Pulmonary artery endothelial cell (primary cell): Measurements from ENCODE around the gene CT55. TPM values are rescaled to one million over a fixed set of nuclear protein-coding genes. Genes with fewer than 3 reads are reported as not detected.
"Not testable (repeated sequence)": the region's sequence is repeated elsewhere in the genome, so short reads cannot be mapped to it uniquely, and the experiment has no call there.

ENCODE experiments used
- DNase-seq: peaks from one replicate; pipeline ENCODE4 v3.0.0-alpha.2; 2011; ENCODE audit warnings: low read depth, low spot score
- total RNA-seq: library from RNA; depleted of rRNA; stranded (reverse); fragments of >200 nt; gene quantifications from 2 replicates; pipeline ENCODE4 v1.2.3, GENCODE V29; 2014

The CT55 gene
- not detected in 2 replicates for total RNA-seq

DNA sequence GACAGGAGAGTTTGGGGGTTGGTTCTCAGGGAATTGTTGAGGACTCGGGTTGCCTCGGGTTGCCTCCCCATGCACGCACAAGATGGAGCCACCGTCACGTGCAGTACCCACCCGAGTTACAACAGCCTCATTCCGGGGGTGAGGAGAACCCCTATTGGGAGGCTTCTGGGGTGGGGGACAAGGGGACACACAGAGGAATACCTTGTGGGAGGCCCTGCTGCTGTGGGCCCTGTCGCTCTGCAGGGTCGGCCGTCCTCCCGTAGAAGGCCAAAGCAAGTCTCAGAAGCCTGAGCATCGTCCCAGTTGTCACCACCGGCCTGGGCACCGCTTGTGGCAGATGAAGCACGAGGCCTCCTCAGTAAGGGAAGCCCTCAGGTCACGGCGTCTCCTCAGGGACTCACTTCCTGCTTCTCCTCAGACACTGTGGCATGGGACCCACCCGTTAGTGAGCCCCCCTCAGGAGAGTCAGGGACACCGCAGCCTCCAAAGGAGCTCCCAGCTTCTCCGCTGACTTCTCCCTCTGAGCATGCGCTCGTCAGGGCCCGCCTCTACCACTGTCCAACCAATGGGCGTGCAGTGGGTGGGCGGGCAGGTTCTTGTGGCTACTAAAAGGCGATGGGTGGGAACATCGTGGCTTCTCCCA, at the start of gene CT55:
CT55 (minus strand) TSS at position 522 of the 643 bp plus-strand sequence; CDS start at position 295, 227 bp downstream.
- no peak for DNase-seq

DNA sequence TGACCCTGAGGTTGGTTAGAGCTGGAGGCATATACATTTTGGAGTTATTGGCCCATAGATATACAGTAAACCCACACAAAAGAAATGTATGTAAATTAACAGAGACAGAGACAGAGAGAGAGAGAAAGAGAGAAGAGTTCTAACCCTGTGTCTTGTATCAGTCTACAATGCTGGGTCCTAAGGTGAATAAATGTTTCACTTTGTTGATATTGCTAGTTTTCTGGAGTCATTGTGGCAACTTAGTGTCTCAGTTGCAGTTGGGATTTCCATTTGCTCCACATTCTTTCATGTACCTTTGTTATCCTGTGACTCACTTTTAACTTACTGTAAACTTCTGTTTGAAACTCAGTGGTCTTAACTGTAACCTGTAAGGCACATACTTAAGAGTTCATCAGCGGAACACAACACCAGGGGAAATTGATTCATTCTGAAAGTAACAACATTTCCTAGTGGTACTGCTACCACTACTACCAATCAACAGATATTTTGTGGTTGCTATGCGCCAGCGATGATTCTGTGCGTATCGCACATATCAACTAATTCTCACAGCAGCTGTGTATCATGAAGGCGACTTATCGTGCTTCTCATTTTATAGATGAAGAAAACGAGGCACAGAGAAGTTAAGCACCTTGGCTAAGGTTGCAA, 42.1 kb upstream of the CT55 start:
- no peak for DNase-seq

DNA sequence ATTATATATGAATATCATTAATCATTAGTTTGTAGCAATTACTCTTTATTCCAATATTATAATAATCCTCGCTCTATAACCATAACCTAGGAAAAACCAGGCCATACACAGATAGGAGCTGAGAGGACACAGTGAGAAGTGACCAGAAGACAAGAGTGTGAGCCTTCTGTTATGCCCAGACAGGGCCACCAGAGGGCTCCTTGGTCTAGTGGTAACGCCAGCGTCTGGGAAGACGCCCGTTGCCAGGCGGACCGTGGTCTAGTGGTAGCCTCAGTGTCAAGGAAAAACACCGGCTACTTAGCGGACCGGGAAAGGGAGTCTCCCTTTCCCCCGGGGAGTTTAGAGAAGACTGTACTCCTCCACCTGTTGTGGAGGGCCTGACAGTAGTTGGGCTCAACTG, 35.2 kb upstream of the CT55 start:
- DNase-seq, result not testable (repeated sequence)

DNA sequence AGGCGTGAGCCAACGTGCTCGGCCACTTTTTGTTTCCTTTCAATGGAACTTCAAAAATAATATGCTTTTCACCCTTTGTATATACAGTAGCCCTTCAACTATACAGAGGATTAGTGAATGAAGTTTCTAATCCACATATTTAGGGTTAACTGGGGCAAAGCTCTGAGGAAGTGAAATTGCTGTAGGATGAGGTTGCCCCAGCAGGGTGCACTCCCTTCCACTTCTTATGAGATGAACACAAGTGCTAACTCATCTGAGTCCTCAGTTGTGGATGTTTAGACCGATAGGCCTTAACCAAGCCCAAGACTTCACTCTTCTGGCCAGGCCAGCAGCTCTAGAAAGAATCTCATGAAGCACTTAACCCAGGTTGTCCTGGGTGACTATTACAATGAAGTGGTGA, 29.1 kb upstream of the CT55 start:
- no peak for DNase-seq

- no peak for DNase-seq
Measured at GRCh38 chrX:135194684-135195083, 23.5 kb upstream of the CT55 start.

GRCh38 chrX:135193740-135194139, 22.5 kb upstream of the CT55 start:
- DNase-seq, result no peak

DNA sequence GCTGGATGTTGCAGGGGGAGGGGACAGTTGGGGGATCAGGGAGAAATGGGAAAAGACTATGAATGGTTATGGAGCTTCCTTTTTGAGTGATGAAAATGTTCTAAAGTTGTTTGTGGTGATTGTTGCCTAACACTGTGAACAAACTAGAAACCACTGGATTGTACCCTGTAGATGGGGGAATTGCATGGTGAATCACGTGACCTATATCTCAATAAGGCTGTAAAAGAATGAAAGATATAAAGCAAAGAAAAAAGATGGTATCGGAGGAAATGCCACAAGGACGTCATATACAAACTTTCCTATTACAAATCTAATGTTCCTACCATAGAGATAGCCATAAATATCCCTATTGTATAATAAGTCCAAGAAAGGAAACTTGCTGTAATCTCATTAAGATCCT, 20.6 kb upstream of the CT55 start:
- no peak for DNase-seq

DNA sequence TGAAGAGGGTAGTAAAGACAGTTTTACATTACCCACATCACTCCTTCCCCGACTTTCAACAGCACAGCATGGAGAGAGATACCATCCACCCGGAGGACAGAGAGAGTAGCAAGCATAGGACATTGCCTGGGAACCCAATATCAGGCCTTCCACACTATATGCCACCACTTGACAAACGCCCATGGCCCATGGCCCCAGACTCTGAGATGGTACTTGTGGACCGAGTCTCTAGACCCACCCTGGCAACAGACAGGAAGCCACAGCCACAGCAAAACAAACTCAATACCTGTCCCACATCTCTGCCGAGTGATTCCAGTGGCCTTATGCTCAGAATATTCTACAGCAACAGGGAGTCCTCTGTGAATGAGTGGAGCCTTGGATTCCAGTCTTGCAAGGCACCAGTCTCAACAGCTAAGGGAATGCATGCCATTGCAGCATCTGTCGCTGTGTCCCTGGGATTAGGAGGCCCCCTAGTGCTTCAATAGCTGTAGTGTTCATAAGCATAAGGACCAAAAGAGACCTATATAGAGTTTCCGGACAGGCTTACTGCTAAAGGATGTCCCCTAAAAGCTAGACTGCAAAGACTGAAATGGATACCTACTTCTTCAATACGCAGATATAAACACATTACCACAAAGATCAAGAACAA, 14.7 kb upstream of the CT55 start:
- peak; percentile 5 for DNase-seq

GRCh38 chrX:135178636-135179035, 7.4 kb upstream of the CT55 start:
- DNase-seq, result no peak

GRCh38 chrX:135170468-135170867, 730 bp downstream of the CT55 start:
- DNase-seq, result no peak

DNA sequence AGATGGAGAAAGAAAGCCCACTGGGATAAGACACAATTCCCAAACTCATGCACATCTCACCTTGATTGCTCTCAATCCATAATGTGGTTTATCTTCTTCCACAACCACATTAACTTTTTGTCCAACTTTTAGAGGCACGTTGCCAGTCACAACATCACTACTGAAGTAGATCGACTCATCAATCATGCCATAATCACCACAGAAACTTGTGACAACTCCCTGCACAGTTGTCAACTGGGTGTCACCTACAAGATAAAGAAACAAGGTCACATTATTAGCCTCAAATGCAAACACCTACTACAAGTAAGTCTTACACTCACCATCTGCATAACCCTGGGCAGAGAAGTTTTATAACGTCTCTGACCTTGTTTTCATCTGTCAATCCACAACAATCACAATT, 1.7 kb downstream of the CT55 start:
- not testable (repeated sequence) for DNase-seq

GRCh38 chrX:135168486-135168885, 2.7 kb downstream of the CT55 start:
- DNase-seq, result no peak

DNA sequence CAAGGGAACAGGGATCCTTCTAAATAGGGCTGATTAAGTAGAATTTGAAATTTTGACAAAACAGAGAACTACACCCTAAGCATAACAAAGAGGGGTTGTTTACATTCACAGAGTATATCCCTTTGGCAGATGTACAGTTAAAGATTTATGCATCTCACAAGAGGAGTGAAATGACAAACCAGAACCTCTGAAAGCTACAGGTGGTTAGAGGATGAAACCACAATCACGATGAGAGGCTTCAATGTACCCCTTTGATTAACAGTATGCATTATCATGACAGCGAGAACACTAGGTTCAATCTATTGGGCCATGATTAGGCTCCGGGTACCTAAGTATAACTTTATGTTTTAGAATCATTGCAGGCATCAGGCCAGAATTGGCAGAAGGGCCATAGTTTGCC, 16.5 kb downstream of the CT55 start:
- DNase-seq, result not testable (repeated sequence)

GRCh38 chrX:135126145-135126544, 45.1 kb downstream of the CT55 start:
- DNase-seq, result not testable (repeated sequence)

GRCh38 chrX:135120056-135120576, 51.1 kb downstream of the CT55 start, which contains the start of gene ETDB:
TSS of gene ETDB (minus strand) at chrX:135120526. CDS start at chrX:135119261, 1,265 bp downstream.
- not testable (repeated sequence) for DNase-seq

GRCh38 chrX:135116064-135116463, 55.1 kb downstream of the CT55 start:
- not testable (repeated sequence) for DNase-seq

DNA sequence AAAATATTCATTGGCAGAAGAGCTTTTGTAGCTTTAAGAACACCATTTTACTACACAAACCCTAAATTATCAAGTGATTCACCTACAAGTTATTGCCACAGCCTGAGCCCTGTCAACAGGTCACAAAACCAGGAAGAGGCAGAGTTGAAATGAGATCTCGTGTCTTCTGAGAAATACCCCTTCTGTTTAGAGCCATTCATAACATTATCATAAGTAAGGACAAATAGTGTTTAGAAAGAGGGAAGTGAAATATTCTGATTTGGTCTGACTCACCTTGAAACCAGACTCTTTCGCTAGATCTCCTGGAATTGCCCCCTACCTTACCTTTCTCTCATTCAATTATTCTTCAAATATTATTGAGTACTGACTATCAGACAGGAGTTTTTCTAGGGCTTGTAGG, 56.8 kb downstream of the CT55 start:
- DNase-seq, result no peak

DNA sequence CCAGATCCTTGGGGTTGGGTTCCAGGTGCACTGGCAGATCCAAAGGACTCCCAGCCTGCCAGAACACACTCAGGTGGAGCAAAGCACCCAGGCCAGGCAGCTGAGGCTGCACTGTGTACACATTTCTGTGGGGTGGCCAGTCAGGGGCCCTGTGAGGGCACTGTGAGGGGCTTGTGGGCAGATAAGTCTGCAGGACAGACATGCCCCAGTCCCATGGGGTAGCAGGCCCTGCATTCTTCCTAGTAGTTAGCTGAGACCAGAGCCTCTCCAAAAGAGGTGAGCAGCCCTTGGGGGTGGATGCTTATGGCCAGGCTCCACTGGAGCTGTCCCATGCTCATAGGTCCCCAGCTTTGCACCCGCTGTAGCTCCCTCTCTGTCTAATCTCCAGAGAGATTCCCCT, 58.5 kb downstream of the CT55 start:
- DNase-seq, result no peak

DNA sequence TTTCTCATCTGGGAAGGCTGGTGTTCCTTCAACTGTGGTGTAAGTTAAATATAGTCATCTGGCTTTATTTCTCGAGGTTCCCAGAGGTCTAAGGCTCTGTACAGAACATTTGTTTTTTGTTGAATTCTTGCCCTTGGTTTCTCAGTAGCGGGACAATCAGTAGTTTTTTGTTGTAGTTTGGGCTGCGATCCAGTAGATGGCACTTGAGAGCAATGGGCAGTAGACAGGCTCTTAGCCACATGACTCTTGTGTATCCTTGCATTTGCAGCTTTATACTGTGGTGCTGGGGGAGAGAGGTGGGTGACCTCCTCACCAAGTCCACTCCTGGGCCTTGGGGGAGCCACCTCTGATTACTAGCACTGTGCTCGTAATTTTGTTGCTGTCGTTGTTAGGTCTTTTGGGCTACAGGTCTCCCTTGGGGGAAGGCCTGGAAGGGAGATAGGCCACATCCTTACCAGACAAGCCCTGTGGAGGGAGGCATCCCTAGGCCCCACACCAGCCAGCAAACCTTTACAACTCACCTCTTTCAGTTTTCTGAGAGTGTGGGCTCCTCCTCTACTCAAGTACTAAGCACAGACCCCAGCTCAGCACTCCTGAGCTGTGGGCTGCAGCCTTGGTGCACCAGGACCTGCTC, 59.0 kb downstream of the CT55 start:
- no peak for DNase-seq

DNA sequence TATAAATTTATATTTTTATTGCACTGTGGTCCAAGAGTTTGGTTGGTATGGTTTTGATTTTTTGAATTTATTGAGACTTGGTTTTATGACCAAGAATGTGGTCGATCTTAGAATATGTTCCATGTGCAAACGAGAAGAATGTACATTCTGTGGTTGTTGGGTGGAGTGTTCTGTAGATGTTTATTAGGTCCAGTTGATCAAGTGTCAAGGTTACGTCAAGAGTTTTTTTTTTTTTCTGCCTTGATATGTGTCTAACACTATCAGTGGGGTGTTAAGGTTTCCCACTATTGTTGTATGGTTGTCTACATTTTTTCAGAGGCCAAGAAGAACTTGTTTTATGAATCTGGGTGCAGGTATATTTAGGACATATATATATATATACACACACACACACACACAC, 61.6 kb downstream of the CT55 start:
- DNase-seq, result no peak
